ENCODE results near the gene ZNF480.
"Not testable (repeated sequence)": the region's sequence is repeated elsewhere in the genome, so short reads cannot be mapped to it uniquely, and the experiment has no call there.

The ZNF480 gene

DNA sequence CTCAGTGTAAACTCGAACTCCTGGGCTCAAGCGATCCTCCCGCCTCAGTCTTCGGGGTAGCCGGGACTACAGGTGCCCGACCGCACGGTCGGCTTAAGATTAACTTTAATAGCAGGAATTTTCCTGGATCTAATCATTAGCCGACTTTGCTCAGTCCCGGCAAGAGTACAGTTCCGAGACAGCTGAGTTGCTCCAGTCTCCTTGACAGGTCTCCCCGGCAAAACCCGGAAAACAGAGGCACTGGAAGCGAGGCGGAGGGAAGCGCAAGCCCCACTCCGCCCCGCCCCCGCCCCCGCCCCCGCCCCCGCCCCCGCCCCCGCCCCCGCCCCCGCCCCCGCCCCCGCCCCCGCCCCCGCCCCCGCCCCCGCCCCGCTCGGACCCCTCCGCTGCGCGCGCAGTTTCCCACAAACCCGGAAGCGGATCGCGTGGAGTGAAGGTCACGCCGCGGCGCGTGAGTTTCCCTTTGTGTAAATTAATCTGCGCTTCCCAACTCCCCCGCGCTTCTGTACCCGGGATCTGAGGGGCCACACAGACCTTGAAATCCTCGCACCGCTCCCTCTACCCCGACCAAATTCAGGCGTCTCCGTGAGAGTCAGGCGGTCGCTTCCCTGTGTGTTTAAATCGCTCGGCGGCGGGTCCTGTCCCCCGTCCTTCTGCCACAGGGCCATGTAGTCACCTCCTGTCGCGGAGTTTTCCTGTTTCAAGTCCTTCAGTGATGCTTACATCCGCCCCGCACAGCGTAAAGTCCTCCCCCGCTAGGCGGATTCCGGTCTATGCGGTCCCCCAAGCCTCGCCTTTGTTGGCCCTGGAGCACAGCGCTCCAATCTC lies at the start of gene ZNF480:
Gene ZNF480, plus strand, starts transcription at position 397 of the 828 bp plus-strand sequence. CDS start 3,244 bp downstream, outside the sequence.
- peak; percentile 41 to 43 for DNase-seq (ENCODE audit: extremely low read depth in 1 of 2, low read depth in 1 of 2)

DNA sequence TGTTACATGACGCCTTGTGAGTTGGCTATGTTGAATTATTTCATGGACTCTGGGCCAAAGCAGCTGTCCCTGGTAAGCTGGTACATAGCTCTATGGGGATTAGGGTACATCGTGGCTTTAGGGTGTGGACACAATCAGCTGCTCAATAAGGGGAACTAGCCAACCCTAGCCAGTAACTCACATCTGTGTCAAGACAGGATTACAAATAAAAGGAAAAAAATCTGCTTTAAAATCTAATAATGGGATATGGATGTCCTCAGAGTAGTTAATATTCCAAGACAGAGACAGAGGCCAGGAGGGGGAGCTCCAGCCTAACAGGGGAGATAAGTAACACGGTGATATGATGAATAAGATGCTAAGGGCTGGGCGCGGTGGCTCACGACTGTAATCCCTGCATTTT lies 48.7 kb upstream of the ZNF480 start:
- DNase-seq (ENCODE audit: extremely low read depth in 1 of 2, low read depth in 1 of 2), result peak in 1 of 2 donors; percentile 45

DNA sequence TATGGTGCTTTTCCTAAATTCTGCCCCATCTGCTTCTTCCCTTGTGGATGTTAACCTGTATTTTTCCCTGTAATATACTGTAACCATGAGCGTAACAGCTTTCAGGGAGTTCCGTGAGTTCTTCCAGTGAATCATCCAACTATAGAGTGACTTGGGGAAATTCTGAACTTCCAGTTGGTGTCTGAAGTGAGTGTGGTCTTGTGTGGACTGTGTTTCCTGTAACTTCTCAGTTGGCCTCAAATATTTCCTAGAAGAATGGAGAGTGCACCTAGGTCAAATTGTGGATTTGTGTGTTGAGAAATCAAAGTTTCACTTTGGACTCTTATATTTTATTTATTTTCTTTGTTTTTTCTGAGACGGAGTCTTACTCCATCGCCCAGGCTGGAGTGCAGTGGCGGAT lies 38.5 kb upstream of the ZNF480 start:
- DNase-seq (ENCODE audit: extremely low read depth in 1 of 2, low read depth in 1 of 2), result no peak

DNA sequence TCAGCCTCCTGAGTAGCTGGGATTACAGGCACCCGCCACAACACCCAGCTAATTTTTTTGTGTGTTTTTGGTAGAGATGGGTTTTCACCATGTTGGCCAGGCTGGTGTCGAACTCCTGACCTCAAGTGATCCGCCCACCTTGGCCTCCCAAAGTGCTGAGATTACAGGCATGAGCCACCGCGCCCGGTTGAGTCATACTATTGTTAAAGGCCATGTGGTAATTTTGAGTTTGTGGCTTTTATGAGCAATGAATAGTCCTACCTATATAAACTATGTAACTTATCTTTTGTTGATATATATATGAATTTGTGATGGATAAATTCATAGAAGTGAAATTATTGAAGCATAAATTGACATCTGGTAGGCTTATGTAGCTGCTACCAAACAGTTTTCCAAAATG lies 31.4 kb upstream of the ZNF480 start:
- DNase-seq (ENCODE audit: extremely low read depth in 1 of 2, low read depth in 1 of 2), result not testable (repeated sequence)

DNA sequence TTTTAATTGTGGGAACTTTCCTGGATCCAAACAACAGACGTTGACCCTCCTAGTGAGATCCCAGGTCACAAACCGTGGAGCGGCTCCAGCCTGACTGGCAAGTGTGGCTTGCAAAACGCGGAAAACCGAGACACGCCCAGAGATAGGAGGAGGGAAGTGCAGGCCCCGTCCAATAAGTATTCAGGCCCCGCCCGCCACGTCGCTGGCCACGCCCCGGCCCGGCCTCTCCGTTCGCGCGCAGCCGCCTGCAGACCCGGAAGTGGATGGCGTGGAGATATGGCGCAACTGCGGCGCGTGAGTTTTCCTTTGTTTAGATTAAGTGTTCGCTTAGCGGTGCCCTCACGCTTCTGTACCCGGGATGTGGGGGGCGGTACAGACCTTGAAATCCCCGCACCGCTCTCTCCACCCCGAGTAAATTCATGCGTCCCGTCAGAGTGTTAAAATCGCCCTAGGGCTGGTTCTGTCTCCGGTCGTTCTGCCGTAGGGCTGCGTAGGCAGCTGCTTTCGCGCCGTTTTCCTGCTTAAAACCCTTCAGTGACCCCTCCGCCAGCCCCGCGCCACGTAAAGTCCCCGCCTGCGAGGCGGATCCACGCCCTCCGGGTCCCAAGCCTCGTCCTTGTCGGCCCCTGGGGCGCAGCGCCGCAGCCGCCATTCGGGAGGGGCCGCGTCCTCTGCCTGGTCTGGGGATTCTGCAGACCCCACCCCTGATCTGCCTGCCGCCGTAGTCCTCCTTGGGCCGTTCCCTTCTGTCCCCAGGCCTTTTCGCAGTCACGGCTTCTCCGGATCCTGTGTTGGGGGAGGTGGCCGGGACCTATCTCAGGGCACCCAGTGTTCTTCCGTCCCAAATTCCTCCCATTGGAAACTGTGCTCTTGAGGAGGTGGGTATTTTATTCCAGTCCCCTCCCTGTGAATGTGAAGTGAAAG lies 27.4 kb upstream of the ZNF480 start, which contains the start of gene ZNF766:
Gene ZNF766, plus strand, starts transcription at position 250 of the 924 bp plus-strand sequence. Its CDS starts 27 bp downstream, at position 277.
- peak; percentile 96 for DNase-seq (ENCODE audit: extremely low read depth in 1 of 2, low read depth in 1 of 2)

DNA sequence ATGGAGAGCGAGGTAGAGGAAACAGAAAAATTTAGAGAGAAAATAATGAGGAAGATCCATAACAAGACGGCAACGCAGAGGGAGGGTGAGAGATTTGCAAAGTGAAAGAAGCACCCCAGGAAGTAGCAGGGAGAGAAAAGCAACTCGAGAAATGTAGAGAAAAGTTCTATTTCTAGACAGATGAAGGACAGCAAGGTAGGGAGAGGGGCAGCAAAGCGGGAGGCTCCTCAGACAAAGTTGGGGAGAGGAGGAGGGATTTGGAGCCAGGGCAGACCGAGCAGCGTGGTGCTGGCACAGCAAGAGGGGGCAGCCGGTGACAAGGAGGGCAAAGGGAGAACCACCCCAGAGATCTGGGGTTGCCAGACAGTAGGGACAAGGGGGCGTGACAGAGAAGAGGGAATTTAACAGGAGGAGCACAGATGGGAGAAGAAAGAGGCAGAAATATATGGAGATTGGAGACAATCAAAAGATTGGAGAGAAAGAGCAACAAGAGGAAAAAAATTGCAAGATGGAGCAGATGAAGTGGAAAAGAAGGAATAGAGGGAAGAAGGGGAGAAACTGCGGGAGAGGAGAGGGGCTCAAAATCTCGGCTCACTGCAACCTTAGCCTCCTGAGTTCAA lies 26.6 kb upstream of the ZNF480 start:
- no peak for DNase-seq (ENCODE audit: extremely low read depth in 1 of 2, low read depth in 1 of 2)

DNA sequence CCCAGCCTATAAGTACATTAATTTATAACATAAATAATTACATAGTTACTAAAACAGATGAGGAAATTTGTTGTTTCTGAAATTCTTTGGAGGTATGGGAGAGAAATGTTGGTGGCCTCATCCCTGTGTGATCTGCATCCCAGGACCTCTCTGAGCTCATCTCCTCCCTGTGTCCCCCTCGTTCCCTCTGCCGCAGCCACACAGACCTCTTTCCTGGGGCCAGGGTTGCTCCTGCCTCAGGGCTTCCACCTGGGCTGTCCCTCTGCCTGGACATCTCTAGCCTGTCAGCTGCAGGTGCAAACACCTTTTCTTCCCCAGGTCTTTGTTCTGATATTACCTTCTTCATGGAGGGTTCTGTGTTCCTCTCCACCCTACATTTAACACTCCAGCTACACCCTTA lies 23.7 kb upstream of the ZNF480 start:
- DNase-seq (ENCODE audit: extremely low read depth in 1 of 2, low read depth in 1 of 2), result no peak

DNA sequence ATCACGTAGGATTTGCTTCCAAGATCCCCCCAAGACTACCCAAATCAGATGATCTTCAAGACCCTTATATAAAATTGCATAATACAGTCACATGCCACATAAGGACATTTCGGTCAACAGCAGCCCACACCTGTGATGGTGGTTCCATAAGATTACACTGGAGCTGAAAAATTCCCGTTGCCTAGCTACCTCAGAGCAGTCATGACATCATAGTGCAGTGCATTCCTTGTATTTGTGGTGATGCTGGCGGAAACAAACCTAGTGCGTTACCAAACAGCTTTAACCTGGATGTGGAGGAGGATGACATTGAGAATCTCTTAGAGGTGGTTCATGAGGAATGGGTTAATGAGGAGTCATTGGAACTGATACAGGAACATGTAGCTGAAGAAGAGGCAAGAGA lies 22.8 kb upstream of the ZNF480 start:
- no peak for DNase-seq (ENCODE audit: extremely low read depth in 1 of 2, low read depth in 1 of 2)

DNA sequence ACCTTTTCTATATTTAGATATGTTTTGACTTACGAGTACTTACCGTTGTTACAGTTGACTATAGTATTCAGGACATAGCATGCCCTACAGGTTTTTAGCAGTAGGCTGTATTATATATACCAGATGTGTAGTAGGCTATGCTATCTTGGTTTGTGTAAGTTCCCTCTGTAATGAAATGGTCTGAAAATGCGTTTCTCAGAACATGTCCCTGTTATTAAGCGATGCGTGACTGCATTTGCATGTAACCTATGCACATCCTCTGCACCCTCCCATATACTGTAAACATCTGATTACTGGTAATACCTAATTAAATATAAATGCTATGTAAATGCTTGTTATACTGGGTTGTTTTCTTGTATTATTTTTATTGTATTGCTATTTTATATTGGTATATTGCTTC lies 21.0 kb upstream of the ZNF480 start:
- no peak for DNase-seq (ENCODE audit: extremely low read depth in 1 of 2, low read depth in 1 of 2)

DNA sequence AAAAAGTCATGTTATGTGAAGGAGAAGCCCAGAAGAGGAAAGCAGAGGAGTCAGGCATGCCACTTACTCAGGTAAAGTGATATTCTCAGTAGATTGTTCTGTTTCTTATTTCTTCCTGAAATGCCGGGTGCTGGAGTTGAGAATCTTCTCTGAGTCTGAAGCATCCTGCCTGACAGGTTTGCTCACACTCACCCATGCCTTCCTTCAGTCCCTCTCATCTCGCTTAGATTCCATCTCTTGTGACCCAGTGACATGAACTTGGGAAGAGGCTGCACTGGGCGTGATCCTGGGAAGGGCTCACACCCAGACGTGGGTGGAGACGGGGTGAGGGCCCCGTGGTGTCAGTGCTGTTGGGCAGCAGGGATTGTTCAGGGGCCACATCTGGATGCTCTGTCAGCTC lies 19.5 kb upstream of the ZNF480 start:
- DNase-seq (ENCODE audit: extremely low read depth in 1 of 2, low read depth in 1 of 2), result no peak

DNA sequence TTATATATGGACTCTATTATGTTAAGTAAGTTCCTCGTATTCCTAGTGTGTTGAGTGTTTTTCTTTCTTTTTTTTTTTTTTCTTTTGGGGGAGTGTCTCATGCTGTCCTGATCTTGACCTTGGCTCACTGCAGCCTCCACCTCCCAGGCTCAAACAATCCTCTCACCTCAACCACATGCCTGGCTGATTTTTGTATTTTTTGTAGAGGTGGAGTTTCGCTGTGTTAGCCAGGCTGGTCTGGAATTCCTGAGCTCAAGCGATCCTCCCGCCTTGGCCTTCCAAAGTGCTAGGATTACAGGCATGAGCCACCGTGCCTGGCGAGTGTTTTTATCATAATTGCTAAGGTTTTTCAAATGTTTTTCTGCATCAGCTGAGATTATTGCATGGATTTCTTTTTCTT lies 10.7 kb upstream of the ZNF480 start:
- no peak for DNase-seq (ENCODE audit: extremely low read depth in 1 of 2, low read depth in 1 of 2)

DNA sequence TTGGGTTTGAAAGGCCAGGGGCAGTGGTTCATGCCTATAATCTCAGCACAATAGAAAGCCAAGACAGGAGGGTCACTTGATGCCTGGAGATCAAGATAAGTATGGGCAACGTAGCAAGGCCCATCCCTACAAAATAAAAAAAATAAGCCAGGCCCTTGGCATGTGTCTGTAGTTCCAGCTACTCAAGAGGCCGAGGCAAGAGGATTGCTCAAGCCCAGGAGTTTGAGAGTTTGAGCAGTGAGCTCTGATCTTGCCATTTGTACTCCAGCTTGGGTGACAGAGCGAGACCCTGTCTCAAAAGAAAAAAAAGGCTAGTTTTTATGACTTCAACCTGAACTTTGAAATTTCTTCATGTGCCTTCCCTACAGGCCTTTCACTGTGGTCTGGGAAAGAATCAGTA lies 5.2 kb upstream of the ZNF480 start:
- no peak for DNase-seq (ENCODE audit: extremely low read depth in 1 of 2, low read depth in 1 of 2)

DNA sequence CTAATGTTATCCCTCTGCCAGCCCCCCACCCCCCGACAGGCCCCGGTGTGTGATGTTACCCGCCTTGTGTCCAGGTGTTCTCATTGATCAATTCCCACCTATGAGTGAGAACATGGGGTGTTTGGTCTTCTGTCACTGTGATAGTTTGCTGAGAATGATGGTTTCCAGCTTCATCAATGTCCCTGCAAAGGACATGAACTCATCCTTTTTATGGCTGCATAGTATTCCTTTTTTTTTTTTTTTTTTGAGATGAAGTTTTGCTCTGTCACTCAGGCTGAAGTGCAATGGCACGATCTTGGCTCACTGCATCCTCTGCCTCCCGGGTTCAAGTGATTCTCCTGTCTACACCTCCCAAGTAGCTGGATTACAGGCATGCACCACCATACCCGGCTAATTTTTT lies 4.0 kb upstream of the ZNF480 start:
- not testable (repeated sequence) for DNase-seq (ENCODE audit: extremely low read depth in 1 of 2, low read depth in 1 of 2)

DNA sequence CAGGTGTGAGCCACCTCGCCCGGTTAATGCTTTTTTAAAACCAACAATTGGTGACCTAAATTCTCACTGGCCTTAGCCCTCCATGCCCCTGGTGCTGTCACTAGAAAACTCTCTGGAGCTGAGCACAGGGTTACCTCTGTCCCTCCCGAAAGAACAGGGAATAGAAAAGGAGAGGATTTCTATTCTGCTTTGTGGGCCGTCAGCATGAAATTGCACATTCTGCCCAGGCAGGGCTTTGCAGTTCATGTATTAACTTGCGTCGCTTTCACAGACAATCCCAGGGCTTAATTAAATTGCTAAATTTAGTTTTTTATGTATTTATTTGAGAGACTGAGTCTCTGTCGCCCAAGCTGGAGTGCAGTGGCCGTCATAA lies 583 bp upstream of the ZNF480 start:
- DNase-seq (ENCODE audit: extremely low read depth in 1 of 2, low read depth in 1 of 2), result no peak

DNA sequence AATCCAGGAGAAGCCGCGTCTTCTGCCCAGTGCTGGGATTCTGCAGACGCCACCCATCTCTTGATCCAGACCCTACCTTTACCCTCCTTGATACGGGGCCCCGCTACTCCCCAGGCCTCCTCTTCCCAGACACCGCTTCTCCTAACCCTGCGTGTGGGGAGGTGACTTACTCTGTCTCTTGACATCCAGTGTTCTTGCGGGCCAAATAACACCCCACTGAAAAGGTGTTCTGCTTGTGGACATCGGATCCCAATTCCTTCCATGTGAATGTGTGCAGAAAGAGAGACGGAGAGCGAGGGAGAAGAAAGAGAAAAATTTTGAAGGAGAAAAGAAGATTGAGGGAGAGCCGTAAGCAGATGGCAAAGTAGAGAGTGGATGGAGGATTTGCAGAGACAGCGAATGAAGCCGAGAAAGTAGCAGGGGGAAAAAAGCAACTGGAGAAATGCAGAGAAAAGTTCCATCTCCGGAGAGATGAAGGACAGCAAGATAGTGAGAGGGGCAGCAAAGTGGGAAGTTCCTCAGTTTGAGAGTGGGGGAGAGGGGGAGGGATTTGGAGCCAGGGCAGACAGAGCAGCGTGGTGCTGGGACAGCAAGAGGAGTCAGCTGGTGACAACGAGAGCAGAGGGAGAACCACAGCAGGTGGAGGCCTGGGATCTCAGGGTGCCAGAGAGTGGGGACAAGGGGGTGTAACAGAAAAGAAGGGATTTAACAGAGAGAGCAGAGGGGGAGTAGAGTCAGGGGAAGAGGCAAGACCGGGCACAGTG lies 814 bp downstream of the ZNF480 start:
- DNase-seq (ENCODE audit: extremely low read depth in 1 of 2, low read depth in 1 of 2), result no peak

DNA sequence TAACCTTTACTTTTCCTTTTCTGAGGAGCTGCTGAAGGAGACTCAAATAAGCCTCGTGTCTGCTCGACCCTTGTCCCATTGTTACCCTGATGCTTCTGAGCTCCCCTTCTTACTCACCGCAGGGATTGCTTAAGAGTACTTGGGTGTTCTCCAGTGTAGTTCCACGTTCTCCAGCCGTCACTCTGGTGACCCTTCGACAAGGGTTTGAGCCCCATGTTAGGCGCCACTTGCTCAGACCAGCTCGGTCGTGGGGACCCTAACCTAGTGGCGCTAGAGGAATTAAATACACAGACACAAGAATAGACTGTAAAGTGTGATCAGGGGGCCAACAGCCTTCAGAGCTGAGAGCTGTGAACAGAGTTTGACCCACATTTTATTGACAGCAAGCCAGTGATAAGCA lies 10.3 kb downstream of the ZNF480 start:
- DNase-seq (ENCODE audit: extremely low read depth in 1 of 2, low read depth in 1 of 2), result no peak

DNA sequence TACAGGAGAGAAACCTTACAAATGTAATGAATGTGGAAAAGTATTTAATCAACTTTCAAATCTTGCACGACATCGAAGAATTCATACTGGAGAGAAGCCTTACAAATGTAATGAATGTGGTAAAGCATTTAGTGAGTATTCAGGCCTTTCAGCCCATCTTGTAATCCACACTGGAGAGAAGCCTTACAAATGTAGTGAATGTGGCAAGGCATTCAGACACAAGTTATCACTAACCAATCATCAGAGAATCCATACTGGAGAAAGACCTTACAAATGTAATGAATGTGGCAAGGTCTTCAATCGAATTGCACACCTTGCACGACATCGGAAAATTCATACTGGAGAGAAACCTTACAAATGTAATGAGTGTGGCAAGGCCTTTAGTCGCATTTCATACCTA lies 25.5 kb downstream of the ZNF480 start:
- no peak for DNase-seq (ENCODE audit: extremely low read depth in 1 of 2, low read depth in 1 of 2)

DNA sequence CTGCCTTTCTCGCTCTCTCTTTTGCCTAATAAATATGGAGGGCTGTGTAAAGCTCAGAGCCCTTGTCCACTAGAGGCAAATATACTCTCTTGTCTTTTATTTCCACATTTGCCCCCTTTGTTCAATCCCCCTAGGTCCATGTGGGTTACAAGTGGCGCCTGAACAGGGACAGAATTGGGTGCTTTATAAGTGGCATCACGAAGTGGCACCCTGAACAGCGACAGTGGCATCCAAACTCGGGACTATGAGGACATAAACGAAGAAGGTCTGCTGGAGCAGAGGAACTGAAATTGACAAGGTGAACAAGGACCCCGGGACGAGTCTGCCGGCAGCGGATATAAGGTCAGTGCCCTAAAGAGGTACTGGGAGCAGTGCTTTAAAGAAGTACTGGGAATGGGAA lies 34.8 kb downstream of the ZNF480 start:
- DNase-seq (ENCODE audit: extremely low read depth in 1 of 2, low read depth in 1 of 2), result no peak

DNA sequence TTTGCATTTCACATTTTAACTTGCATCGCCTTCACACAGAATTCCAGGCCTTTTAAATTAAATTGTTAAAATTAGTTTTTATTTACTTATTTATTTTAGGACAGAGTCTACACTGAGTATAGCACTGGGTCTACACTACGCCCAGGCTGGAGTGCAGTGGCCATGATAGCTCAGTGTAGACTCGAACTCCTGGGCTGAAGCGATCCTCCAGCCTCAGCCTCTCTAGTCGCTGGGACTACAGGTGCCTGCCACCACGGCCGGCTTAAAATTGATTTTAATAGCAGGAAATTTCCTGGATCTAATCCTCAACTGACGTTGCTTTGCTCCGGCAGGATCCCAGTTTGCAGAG lies 38.8 kb downstream of the ZNF480 start:
- DNase-seq (ENCODE audit: extremely low read depth in 1 of 2, low read depth in 1 of 2), result no peak

DNA sequence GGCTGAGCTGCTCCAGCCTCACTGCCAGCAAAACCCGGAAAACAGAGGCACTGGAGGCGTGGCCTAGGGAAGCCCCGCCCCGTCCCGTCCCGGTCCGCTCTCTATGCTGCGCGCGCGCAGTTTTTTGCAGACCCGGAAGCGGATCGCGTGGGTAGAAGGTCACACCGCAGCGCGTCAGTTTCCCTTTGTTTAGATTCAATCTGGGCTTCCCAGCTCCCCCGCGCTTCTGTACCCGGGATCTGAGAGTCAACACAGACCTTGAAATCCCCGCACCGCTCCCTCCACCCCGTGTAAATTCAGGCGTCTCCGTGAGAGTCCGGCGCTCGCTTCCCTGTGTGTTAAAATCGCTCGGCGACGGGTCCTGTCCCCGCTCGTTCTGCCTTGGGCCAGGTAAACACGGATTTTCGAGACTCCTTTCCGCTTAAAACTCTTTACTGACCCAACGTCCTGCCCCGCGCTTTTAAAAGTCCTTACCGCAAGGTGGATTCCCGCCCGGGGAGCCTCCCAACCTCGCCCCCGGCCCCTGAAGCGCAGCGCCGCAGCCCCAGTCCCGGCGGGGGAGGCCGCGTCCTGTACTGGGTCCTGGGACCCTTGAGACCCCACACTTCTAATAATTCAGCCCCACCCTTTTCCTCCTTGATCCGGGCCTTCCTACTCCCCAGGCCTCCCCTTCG lies 39.3 kb downstream of the ZNF480 start, which contains the start of gene ZNF610:
Gene ZNF610, plus strand, starts transcription at position 127 of the 674 bp plus-strand sequence. CDS start 12,930 bp downstream, outside the sequence.
- DNase-seq (ENCODE audit: extremely low read depth in 1 of 2, low read depth in 1 of 2), result peak; percentile 61 to 80
